H7 (cell line): ENCODE data around the gene MCU. TPM values are rescaled to one million over a fixed set of nuclear protein-coding genes. Genes with fewer than 3 reads are reported as not detected.
"Not testable (repeated sequence)": the region's sequence is repeated elsewhere in the genome, so short reads cannot be mapped to it uniquely, and the experiment has no call there.

Experiments
- DNase-seq: peaks from one replicate; pipeline ENCODE4 v3.0.0; 2012
- H3K27me3 ChIP-seq: 2 replicates; pipeline ENCODE4 v1.6.0; 2011; ENCODE audit warnings: mild to moderate bottlenecking, low read length; ENCODE audit not compliant: control insufficient read depth, insufficient read depth
- H3K36me3 ChIP-seq: replicated peaks from 2 replicates; pipeline ENCODE4 v1.5.1; 2011; ENCODE audit warnings: low read length; ENCODE audit not compliant: control insufficient read depth, insufficient read depth
- H3K4me3 ChIP-seq: 2 replicates; pipeline ENCODE4 v1.5.1; 2011; ENCODE audit warnings: low read depth, mild to moderate bottlenecking, control low read depth, low read length, moderate library complexity; ENCODE audit not compliant: insufficient read depth
- total RNA-seq: library from RNA; depleted of rRNA; stranded (reverse); fragments of >200 nt; shearing (Covaris generic); gene quantifications from 2 replicates; pipeline ENCODE4 v1.2.3, GENCODE V29; 2014

Gene MCU
- total RNA-seq, 1 experiment from 2014 or later = 39.5 TPM

GRCh38 chr10:72667207-72667864 lies 24.6 kb upstream of the MCU start:
- no peak for DNase-seq
- H3K4me3 ChIP-seq = no peak overlapping the region
- no peaks in the 10 kb centered on the region for H3K36me3 ChIP-seq
- H3K27me3 ChIP-seq = no peaks in the 10 kb centered on the region

GRCh38 chr10:72673280-72673679 lies 18.7 kb upstream of the MCU start:
- Histone ChIP-seq H3K36me3 (no peaks in the 10 kb centered on the region), H3K27me3 (no peaks in the 10 kb centered on the region), H3K4me3 (no peak overlapping the region)
- no peak for DNase-seq

GRCh38 chr10:72674174-72674573 lies 17.8 kb upstream of the MCU start:
- not testable (repeated sequence) for H3K4me3 ChIP-seq, H3K36me3 ChIP-seq, DNase-seq, H3K27me3 ChIP-seq

GRCh38 chr10:72679838-72680241 lies 12.1 kb upstream of the MCU start:
- H3K36me3 ChIP-seq = no peaks in the 10 kb centered on the region
- no peaks in the 10 kb centered on the region for H3K27me3 ChIP-seq
- H3K4me3 ChIP-seq = no peak overlapping the region
- DNase-seq = no peak

- Histone ChIP-seq H3K4me3 (no peak overlapping the region), H3K36me3 (no peaks in the 10 kb centered on the region), H3K27me3 (no peaks in the 10 kb centered on the region)
- no peak for DNase-seq
Observed at GRCh38 chr10:72682638-72683037, 9.3 kb upstream of the MCU start.

GRCh38 chr10:72685264-72685921 lies 6.5 kb upstream of the MCU start:
- Histone ChIP-seq H3K27me3 (no peaks in the 10 kb centered on the region), H3K4me3 (no peak overlapping the region), H3K36me3 (no peaks in the 10 kb centered on the region)
- DNase-seq = no peak

GRCh38 chr10:72686430-72686829 lies 5.5 kb upstream of the MCU start:
- H3K4me3 ChIP-seq, DNase-seq, H3K36me3 ChIP-seq, H3K27me3 ChIP-seq: not testable (repeated sequence)

- Histone ChIP-seq H3K36me3 (no peaks in the 10 kb centered on the region), H3K4me3 (no peak overlapping the region), H3K27me3 (no peaks in the 10 kb centered on the region)
- DNase-seq = no peak
Observed at GRCh38 chr10:72687035-72687434, 4.9 kb upstream of the MCU start.

- no peak overlapping the region for H3K4me3 ChIP-seq
- H3K27me3 ChIP-seq = no peaks in the 10 kb centered on the region
- DNase-seq = no peak
- no peaks in the 10 kb centered on the region for H3K36me3 ChIP-seq
Observed at GRCh38 chr10:72688208-72688651, 3.7 kb upstream of the MCU start.

GRCh38 chr10:72689660-72690059 lies 2.3 kb upstream of the MCU start:
- Histone ChIP-seq H3K27me3 (no peaks in the 10 kb centered on the region), H3K36me3 (no peaks in the 10 kb centered on the region), H3K4me3 (no peak overlapping the region)
- DNase-seq = no peak

- Histone ChIP-seq H3K36me3 (no peaks in the 10 kb centered on the region), H3K27me3 (no peaks in the 10 kb centered on the region), H3K4me3 (no peak overlapping the region)
- DNase-seq = no peak
Observed at GRCh38 chr10:72690071-72690755, 1.7 kb upstream of the MCU start.

- H3K4me3 ChIP-seq = 0 out of 2 replicates have a peak overlapping the region, but pooled peaks have one; percentile 4
- H3K36me3 ChIP-seq = no peaks in the 10 kb centered on the region
- DNase-seq = no peak
- no peaks in the 10 kb centered on the region for H3K27me3 ChIP-seq
Observed at GRCh38 chr10:72691470-72691862, 477 bp upstream of the MCU start.

- no peak for DNase-seq
- Histone ChIP-seq H3K4me3 (peak overlapping the region; percentile 84), H3K27me3 (no peaks in the 10 kb centered on the region), H3K36me3 (no peaks in the 10 kb centered on the region)
Observed at GRCh38 chr10:72692744-72692993, 726 bp downstream of the MCU start.

GRCh38 chr10:72692994-72693781 lies 1.2 kb downstream of the MCU start:
- DNase-seq = no peak

More at GRCh38 chr10:72692994-72693781, 1.2 kb downstream of the MCU start:
- peak overlapping the region; percentile 84 for H3K4me3 ChIP-seq
- no peaks in the 10 kb centered on the region for H3K36me3 ChIP-seq
- no peaks in the 10 kb centered on the region for H3K27me3 ChIP-seq
